A549 (cell line): Measurements from ENCODE around the gene MED12L. TPM values are rescaled to one million over a fixed set of nuclear protein-coding genes. Genes with fewer than 3 reads are reported as not detected.

ENCODE experiments used
- ATAC-seq, 2 experiments: fragments of 200-7000 bp in 1 of 2; fragments of >200 bp in 1 of 2; cut with Nextera tagmentation in 1 of 2; cut with Tn5 transposase in 1 of 2; 3 replicates each; pipeline versions ENCODE4 v1.8.0 to v1.9.1; 2018 to 2020; ENCODE audit warnings: mild to moderate bottlenecking in 1 of 2, moderate library complexity in 1 of 2
- CTCF ChIA-PET: fragments of 300-600 bp; sonication (Branson Sonifier 250); formaldehyde crosslinking; extraction: SDS; loops from one replicate; lab custom pipeline; 2021; ENCODE audit warnings: antibody characterized with exemption, inconsistent platforms; lab: Yijun Ruan, JAX
- POLR2A ChIA-PET: fragments of 350-600 bp; formaldehyde crosslinking; extraction: SDS; loops from one replicate; lab custom pipeline; 2021; ENCODE audit warnings: antibody characterized with exemption, inconsistent platforms; lab: Yijun Ruan, JAX
- DNase-seq, 2 experiments: peaks; one replicate each; pipeline versions ENCODE4 v3.0.0 to v3.0.0-alpha.2; 2011 to 2016; ENCODE audit warnings: low read depth in 1 of 2, low spot score in 1 of 2
- FAIRE-seq: peaks from 2 replicates; lab custom pipeline; 2011; peaks lifted over from hg19 to GRCh38; lab: Jason Lieb, UNC
- H3K27ac ChIP-seq, 2 experiments: fragments of >200 bp; sonication (Bioruptor Twin); formaldehyde crosslinking; 3 replicates each; pipeline ENCODE4 v1.5.1; 2016 to 2017
- H3K4me1 ChIP-seq: fragments of >200 bp; sonication (Bioruptor Twin); formaldehyde crosslinking; 3 replicates; pipeline ENCODE4 v1.6.1; 2016
- H3K4me2 ChIP-seq: fragments of >200 bp; sonication (Bioruptor Twin); formaldehyde crosslinking; 3 replicates; pipeline ENCODE4 v1.6.1; 2016
- H3K4me3 ChIP-seq: fragments of >200 bp; sonication (Bioruptor Twin); formaldehyde crosslinking; 3 replicates; pipeline ENCODE4 v1.5.1; 2016
- H3K9me3 ChIP-seq: fragments of >200 bp; sonication (Bioruptor Twin); formaldehyde crosslinking; 3 replicates; pipeline ENCODE4 v1.6.1; 2016
- BCL3 ChIP-seq: fragments of >200 bp; sonication (Bioruptor Twin); formaldehyde crosslinking; IDR thresholded peaks from 3 replicates; pipeline ENCODE4 v1.6.1; 2016
- BHLHE40 ChIP-seq: IDR thresholded peaks from 2 replicates; pipeline ENCODE4 v1.6.1; 2012; ENCODE audit warnings: low read depth, low read length, inconsistent platforms
- CHD2 ChIP-seq: fragments of 150-350 bp; IDR thresholded peaks from 2 replicates; pipeline ENCODE4 v1.6.1; 2014; ENCODE audit warnings: low read length; ENCODE audit not compliant: partially characterized antibody
- CHD4 ChIP-seq: fragments of 200-600 bp; sonication (generic); IDR thresholded peaks from 2 replicates; pipeline ENCODE4 v1.6.1; 2016; ENCODE audit warnings: antibody characterized with exemption, mild to moderate bottlenecking, borderline replicate concordance
- CTCF ChIP-seq: fragments of >200 bp; sonication (Bioruptor Twin); formaldehyde crosslinking; IDR thresholded peaks from 3 replicates; pipeline ENCODE4 v1.5.1; 2016
- EHF ChIP-seq: fragments of 250-450 bp; sonication (Bioruptor Pico); IDR thresholded peaks from 2 replicates; pipeline ENCODE4 v1.5.0; 2020; ENCODE audit warnings: mild to moderate bottlenecking
- EHMT2 ChIP-seq: fragments of 200-600 bp; sonication (generic); IDR thresholded peaks from 2 replicates; pipeline ENCODE4 v1.6.1; 2016; ENCODE audit warnings: antibody characterized with exemption, low read depth, mild to moderate bottlenecking, moderate library complexity
- ESRRA ChIP-seq: fragments of 150-350 bp; IDR thresholded peaks from 2 replicates; pipeline ENCODE4 v1.6.1; 2014; ENCODE audit warnings: mild to moderate bottlenecking, low read length, borderline replicate concordance
- FOSB ChIP-seq: fragments of 250-450 bp; sonication (Bioruptor Pico); IDR thresholded peaks from 2 replicates; pipeline ENCODE4 v1.5.0; 2020; ENCODE audit warnings: mild to moderate bottlenecking, moderate library complexity
- FOSL2 ChIP-seq, 2 experiments: fragments of 450-650 bp in 1 of 2; fragments of >200 bp in 1 of 2; sonication (Bioruptor Twin) in 1 of 2; formaldehyde crosslinking; IDR thresholded peaks; 2 replicates each; pipeline versions ENCODE4 v1.5.0 to v1.6.1; 2016 to 2020; ENCODE audit warnings: mild to moderate bottlenecking in 1 of 2, moderate library complexity in 1 of 2
- GATA3 ChIP-seq: IDR thresholded peaks from 2 replicates; pipeline ENCODE4 v1.6.1; 2012; ENCODE audit warnings: borderline replicate concordance
- HEYL ChIP-seq: fragments of 250-450 bp; sonication (Bioruptor Pico); IDR thresholded peaks from 2 replicates; pipeline ENCODE4 v1.8.0; 2021; ENCODE audit warnings: mild to moderate bottlenecking, moderate library complexity
- JUN ChIP-seq, 2 experiments: fragments of >200 bp; sonication (Bioruptor Twin); formaldehyde crosslinking; IDR thresholded peaks; 2 replicates in 1 of 2; 3 replicates in 1 of 2; pipeline ENCODE4 v1.6.1; 2016 to 2017
- JUNB ChIP-seq: fragments of >200 bp; sonication (Bioruptor Twin); formaldehyde crosslinking; IDR thresholded peaks from 2 replicates; pipeline ENCODE4 v1.6.1; 2016
- KDM5A ChIP-seq: fragments of 200-600 bp; sonication (generic); IDR thresholded peaks from 2 replicates; pipeline ENCODE4 v1.6.1; 2016; ENCODE audit warnings: antibody characterized with exemption, mild to moderate bottlenecking
- MAZ ChIP-seq: fragments of 150-350 bp; IDR thresholded peaks from 2 replicates; pipeline ENCODE4 v1.6.1; 2014; ENCODE audit warnings: antibody characterized with exemption, low read depth, low read length, borderline replicate concordance
- NR3C1 ChIP-seq: fragments of >200 bp; sonication (Bioruptor Twin); formaldehyde crosslinking; IDR thresholded peaks from 3 replicates; pipeline ENCODE4 v1.6.1; 2017
- PHF8 ChIP-seq: fragments of 200-600 bp; sonication (generic); IDR thresholded peaks from 2 replicates; pipeline ENCODE4 v1.6.1; 2016; ENCODE audit warnings: low read depth, mild to moderate bottlenecking, antibody characterized with exemption, moderate library complexity, borderline replicate concordance
- POLR2AphosphoS2 ChIP-seq: conservative IDR thresholded peaks from 2 replicates; pipeline ENCODE4 v1.6.1; 2012; ENCODE audit warnings: low read length, improper control_type of control experiment, inconsistent platforms
- RAD21 ChIP-seq, 2 experiments: fragments of >200 bp in 1 of 2; sonication (Bioruptor Twin) in 1 of 2; formaldehyde crosslinking in 1 of 2; IDR thresholded peaks in 1 of 2; conservative IDR thresholded peaks in 1 of 2; 2 replicates in 1 of 2; 3 replicates in 1 of 2; pipeline ENCODE4 v1.6.1; 2012 to 2018; ENCODE audit warnings: inconsistent platforms in 1 of 2
- RNF2 ChIP-seq: fragments of 200-600 bp; sonication (generic); IDR thresholded peaks from 2 replicates; pipeline ENCODE4 v1.6.1; 2016; ENCODE audit warnings: low read depth, mild to moderate bottlenecking, antibody characterized with exemption, moderate library complexity, borderline replicate concordance
- SREBF2 ChIP-seq: fragments of 450-650 bp; IDR thresholded peaks from 2 replicates; pipeline ENCODE4 v1.6.1; 2014; ENCODE audit warnings: mild to moderate bottlenecking, moderate library complexity
- TP53 ChIP-seq: fragments of 250-450 bp; sonication (Bioruptor Pico); IDR thresholded peaks from 2 replicates; pipeline ENCODE4 v1.5.0; 2021; ENCODE audit warnings: mild to moderate bottlenecking, moderate library complexity
- ZFP36 ChIP-seq: fragments of 450-650 bp; IDR thresholded peaks from 2 replicates; pipeline ENCODE4 v1.6.1; 2014; ENCODE audit warnings: borderline replicate concordance; ENCODE audit not compliant: partially characterized antibody
- whole genome bisulfite sequencing: methylation state at CpG from one replicate; pipeline ENCODE4 v1.1.6; 2017; ENCODE audit errors: missing lambda C conversion rate; 5-methylcytosine and 5-hydroxymethylcytosine counted together
- polyA plus RNA-seq, 4 experiments: library from polyadenylated mRNA; depleted of rRNA in 3 of 4; stranded (reverse); fragments of >200 nt; fragmentation: RNase III in 1 of 4; extraction: RNeasy Plus Mini Kit Qiagen cat#74134 plus additional on column Dnase treatment in 1 of 4; gene quantifications; 2 replicates in 3 of 4; 3 replicates in 1 of 4; pipeline ENCODE4 v1.2.3, GENCODE V29; 2011 to 2017

MED12L gene
- polyA plus RNA-seq, 2 of the 4 experiments (the other 2 are of a cell fraction) = 0.32 to 0.63 TPM

DNA sequence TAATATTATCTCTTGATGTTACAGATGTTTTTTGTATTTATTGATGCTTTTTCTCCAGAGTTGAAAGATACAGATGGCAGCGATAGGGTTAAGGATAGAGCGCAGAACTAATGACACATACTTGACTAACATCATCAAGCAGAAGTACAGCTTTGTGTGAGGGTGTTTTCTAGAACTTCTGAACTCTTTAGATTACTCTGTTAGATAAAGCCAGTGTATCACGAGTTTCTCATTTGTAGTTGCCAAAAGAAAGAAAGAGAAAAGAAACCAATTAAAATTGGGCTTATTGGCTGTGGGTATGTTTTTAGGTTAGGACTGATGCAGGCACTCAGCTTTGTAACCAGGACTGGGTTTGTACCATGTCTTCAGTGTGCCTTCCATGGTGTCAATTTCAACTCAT, 124.2 kb downstream of the MED12L start:
- FAIRE-seq (no peak), ATAC-seq (no peak), DNase-seq (no peak)
- peaks cover 4% of the 10 kb centered on the region; the same call in 1 of the 3 replicates for H3K4me1 ChIP-seq
- 78% methylated on average over 3 of the region's 3 CpGs for WGBS
- H3K9me3 ChIP-seq = no peaks in the 10 kb centered on the region
- H3K27ac ChIP-seq = no peak overlapping the region
- no peak for TF ChIP-seq SREBF2
- TF ChIP-seq CHD4 = no peak
- no peak for TF ChIP-seq JUN (IDR thresholded peaks at IDR 0.05)
- TF ChIP-seq EHF (CRISPR knock-in tag) = no peak
- no peak for TF ChIP-seq HEYL
- H3K4me2 ChIP-seq = no peak overlapping the region
- H3K4me3 ChIP-seq = no peak overlapping the region
- POLR2A ChIA-PET = no interaction called here
- CTCF ChIA-PET = interaction anchor here (1.1 to 2.1 kb wide), 3 partner anchors 12 to 492 kb away, joined by 3 to 7 read pairs (median 3); partner anchors contain the start of gene P2RY14

DNA sequence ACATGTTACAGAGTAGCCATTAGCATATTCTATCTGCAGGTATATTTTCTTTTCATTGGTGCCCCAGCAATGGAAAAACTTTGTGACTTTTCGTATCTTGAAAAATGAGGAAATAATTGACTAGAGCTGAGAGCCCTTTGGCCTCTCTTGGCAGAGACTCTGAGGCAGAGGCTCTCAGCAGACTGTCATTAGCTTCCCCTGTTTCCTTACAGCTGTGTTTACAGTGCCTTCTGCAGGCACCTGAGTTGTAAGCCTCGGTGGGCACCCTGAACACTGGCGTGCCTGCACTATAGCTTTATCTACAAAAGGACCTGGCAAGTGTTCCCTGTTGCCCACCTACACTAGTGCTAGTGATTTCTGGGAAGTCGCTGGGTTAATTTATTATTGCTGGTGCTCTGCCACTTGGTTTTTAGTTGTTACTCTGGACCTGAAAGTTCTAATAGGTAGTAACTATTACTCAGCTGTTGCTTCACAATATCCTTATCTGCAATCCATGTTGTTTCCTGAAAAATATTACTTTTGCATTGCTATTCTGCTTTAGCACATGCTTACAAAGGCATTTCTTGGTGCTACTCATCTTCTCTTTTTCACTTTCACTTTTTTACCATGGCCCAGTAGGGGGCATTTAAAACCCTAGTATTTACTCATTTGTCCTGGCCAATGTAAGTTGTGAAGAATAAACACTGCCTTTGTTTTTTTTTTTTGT, 125.4 kb downstream of the MED12L start:
- WGBS = 63% methylated on average over 4 of the region's 4 CpGs
- DNase-seq = no peak
- H3K4me2 ChIP-seq = peak overlapping the region; percentile 39; the same call in 1 of the 3 replicates
- no peaks in the 10 kb centered on the region for H3K9me3 ChIP-seq
- H3K4me1 ChIP-seq = peaks cover 4% of the 10 kb centered on the region; the same call in 2 of the 3 replicates
- H3K4me3 ChIP-seq = no peak overlapping the region
- TF ChIP-seq TP53 (CRISPR knock-in tag) (no peak), CTCF (peak; percentile 8; the same call in 1 of the 3 replicates)
- TF ChIP-seq, all 56 proteins: peak for 1
- H3K27ac ChIP-seq = no peak overlapping the region
- POLR2A ChIA-PET = no interaction called here
- CTCF ChIA-PET = interaction anchor here (0.7 to 2.1 kb wide), 9 partner anchors 10 to 493 kb away, joined by 3 to 7 read pairs (median 3); partner anchors contain the start of gene P2RY14
- no peak for FAIRE-seq
- ATAC-seq = peak in 1 of 2 experiments; percentile 38; a peak in 2 of 6 replicates

DNA sequence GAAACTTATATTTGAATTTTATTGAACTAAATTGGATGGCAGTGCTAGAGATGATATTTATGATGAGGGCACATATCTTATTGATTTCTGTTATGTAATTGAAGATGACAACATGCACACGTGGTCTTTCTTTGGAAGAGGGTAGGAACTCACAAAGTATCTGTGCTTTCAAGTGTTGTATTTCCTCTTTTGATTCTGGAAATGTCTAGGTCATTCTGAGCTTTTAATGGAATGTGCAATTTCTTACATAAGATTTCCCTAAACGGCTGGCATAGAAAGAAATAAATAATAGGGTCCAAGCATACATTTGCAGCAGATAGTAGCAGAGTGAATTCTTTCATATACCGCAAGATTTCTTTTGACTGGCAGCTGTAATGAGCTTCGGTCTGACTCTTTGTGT, 127.7 kb downstream of the MED12L start:
- H3K4me1 ChIP-seq = peaks cover 22% of the 10 kb centered on the region
- no peak for ATAC-seq
- no peak overlapping the region for H3K4me3 ChIP-seq
- H3K27ac ChIP-seq = no peak overlapping the region
- ChIA-PET CTCF (interaction anchor here (0.6 to 1.5 kb wide), 3 partner anchors 12 to 510 kb away, joined by 3 read pairs; no protein-coding TSS in a partner anchor), POLR2A (no interaction called here)
- no peak overlapping the region for H3K4me2 ChIP-seq
- no peak for DNase-seq
- no peak for FAIRE-seq
- TF ChIP-seq RNF2 = no peak
- TF ChIP-seq PHF8 = no peak
- no peak for TF ChIP-seq CHD4
- no peak for TF ChIP-seq ZFP36
- TF ChIP-seq BHLHE40 = no peak
- no peak for TF ChIP-seq FOSB (CRISPR knock-in tag)
- TF ChIP-seq FOSL2 (IDR thresholded peaks at IDR 0.05) = no peak
- TF ChIP-seq FOSL2 (CRISPR knock-in tag; IDR thresholded peaks at IDR 0.05) = no peak
- TF ChIP-seq, all 56 proteins: peak for 0
- no peaks in the 10 kb centered on the region for H3K9me3 ChIP-seq
- 56% methylated on average over 4 of the region's 4 CpGs for WGBS

DNA sequence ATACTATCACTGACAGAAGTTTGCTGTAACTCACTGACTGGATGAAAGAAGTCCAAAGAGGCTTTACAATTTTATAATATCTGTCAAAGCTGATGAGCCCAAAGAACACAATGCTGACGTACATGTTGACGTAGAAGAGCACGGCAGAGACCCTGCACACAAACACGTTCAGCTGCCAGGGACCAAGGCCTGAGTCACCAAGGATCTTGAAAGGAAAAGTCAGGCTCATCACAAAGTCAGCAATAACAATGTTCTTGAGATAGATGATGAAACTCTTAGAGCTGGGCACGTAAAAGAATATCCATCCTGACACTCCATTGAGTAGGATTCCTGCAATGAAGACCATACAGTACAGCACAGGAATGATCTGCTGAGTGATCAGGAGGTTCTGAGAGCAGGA, 128.4 kb downstream of the MED12L start:
- 86% methylated on average over 5 of the region's 5 CpGs for WGBS
- peak overlapping the region in 1 of 2 experiments; percentile 25; a peak in 1 of 6 replicates for H3K27ac ChIP-seq
- POLR2A ChIA-PET = no interaction called here
- ATAC-seq (no peak), FAIRE-seq (no peak), DNase-seq (no peak)
- H3K4me3 ChIP-seq = no peak overlapping the region
- peaks cover 26% of the 10 kb centered on the region for H3K4me1 ChIP-seq
- no peak overlapping the region for H3K4me2 ChIP-seq
- no peaks in the 10 kb centered on the region for H3K9me3 ChIP-seq
- CTCF ChIA-PET = interaction anchor here (0.6 to 1.5 kb wide), 3 partner anchors 12 to 331 kb away, joined by 3 read pairs; no protein-coding TSS in a partner anchor
- TF ChIP-seq BCL3 (no peak), MAZ (no peak), RAD21 (conservative IDR thresholded peaks at IDR 0.05 in 1 of 2, IDR thresholded peaks at IDR 0.05 in 1 of 2) (no peak), CHD2 (no peak), JUNB (no peak), ESRRA (no peak), KDM5A (no peak), GATA3 (no peak), FOSL2 (IDR thresholded peaks at IDR 0.05) (no peak), FOSL2 (CRISPR knock-in tag; IDR thresholded peaks at IDR 0.05) (no peak), NR3C1 (no peak), POLR2AphosphoS2 (no peak), EHMT2 (no peak), CTCF (no peak)
